Fibroblast of villous mesenchyme (primary cell): Measurements from ENCODE around the gene PNCK. TPM values are rescaled to one million over a fixed set of nuclear protein-coding genes. Genes with fewer than 3 reads are reported as not detected.

Experiments
- DNase-seq: peaks from one replicate; pipeline ENCODE4 v3.0.0-alpha.2; 2010; ENCODE audit warnings: low read depth
- H3K4me3 ChIP-seq: 2 replicates; pipeline ENCODE4 v1.5.1; 2011; ENCODE audit warnings: low read depth, mild to moderate bottlenecking, low read length
- total RNA-seq: library from RNA; depleted of rRNA; stranded (reverse); fragments of >200 nt; gene quantifications from 2 replicates; pipeline ENCODE4 v1.2.3, GENCODE V29; 2012
- TF ChIP-seq, protein P1 (sequence below): IDR thresholded peaks from 2 replicates; pipeline ENCODE4 v1.5.1; 2012; ENCODE audit warnings: low read depth, mild to moderate bottlenecking, low read length; ENCODE audit not compliant: insufficient read depth

Gene PNCK
- total RNA-seq, 1 donor = under 0.01 TPM

GRCh38 chrX:153649915-153650782 lies 23.5 kb downstream of the PNCK start:
- TF ChIP-seq, protein P1, sequence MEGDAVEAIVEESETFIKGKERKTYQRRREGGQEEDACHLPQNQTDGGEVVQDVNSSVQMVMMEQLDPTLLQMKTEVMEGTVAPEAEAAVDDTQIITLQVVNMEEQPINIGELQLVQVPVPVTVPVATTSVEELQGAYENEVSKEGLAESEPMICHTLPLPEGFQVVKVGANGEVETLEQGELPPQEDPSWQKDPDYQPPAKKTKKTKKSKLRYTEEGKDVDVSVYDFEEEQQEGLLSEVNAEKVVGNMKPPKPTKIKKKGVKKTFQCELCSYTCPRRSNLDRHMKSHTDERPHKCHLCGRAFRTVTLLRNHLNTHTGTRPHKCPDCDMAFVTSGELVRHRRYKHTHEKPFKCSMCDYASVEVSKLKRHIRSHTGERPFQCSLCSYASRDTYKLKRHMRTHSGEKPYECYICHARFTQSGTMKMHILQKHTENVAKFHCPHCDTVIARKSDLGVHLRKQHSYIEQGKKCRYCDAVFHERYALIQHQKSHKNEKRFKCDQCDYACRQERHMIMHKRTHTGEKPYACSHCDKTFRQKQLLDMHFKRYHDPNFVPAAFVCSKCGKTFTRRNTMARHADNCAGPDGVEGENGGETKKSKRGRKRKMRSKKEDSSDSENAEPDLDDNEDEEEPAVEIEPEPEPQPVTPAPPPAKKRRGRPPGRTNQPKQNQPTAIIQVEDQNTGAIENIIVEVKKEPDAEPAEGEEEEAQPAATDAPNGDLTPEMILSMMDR = no peak
- no peak for DNase-seq
- no peak overlapping the region for H3K4me3 ChIP-seq

GRCh38 chrX:153649178-153649914 lies 24.3 kb downstream of the PNCK start:
- H3K4me3 ChIP-seq = no peak overlapping the region
- TF ChIP-seq, protein P1 = peak; percentile 34
- DNase-seq = peak; percentile 17

GRCh38 chrX:153648358-153649177 lies 25.0 kb downstream of the PNCK start:
- TF ChIP-seq, protein P1 = no peak
- no peak overlapping the region for H3K4me3 ChIP-seq
- no peak for DNase-seq

GRCh38 chrX:153647461-153648357 lies 25.9 kb downstream of the PNCK start:
- DNase-seq = no peak
- H3K4me3 ChIP-seq = no peak overlapping the region
- TF ChIP-seq, protein P1 = no peak

GRCh38 chrX:153646620-153647373 lies 26.8 kb downstream of the PNCK start, which contains the start of gene DUSP9:
DUSP9 (plus strand) TSS chrX:153647203; CDS start chrX:153647954, 751 bp downstream.
- peak; percentile 30 for DNase-seq
- TF ChIP-seq, protein P1 = no peak
- peak within 1 kb of the TSS; percentile 12 for H3K4me3 ChIP-seq
